ENCODE data around the gene C1QTNF6. TPM values are rescaled to one million over a fixed set of nuclear protein-coding genes. Genes with fewer than 3 reads are reported as not detected.

Gene C1QTNF6
- total and polyA plus RNA-seq, 2 of the 8 experiments (the other 6 are each of a cell fraction or from before 2014, with no cell fraction given): 3.1 to 6.5 TPM

- TF ChIP-seq MAFK (IDR thresholded peaks at IDR 0.05; ENCODE audit: low read depth, low read length): no peak
- no peak for TF ChIP-seq SP1 (IDR thresholded peaks at IDR 0.05; ENCODE audit: low read depth, low read length)
- no peak for TF ChIP-seq TAF1 (IDR thresholded peaks at IDR 0.05; ENCODE audit: low read depth, low read length)
Observed at GRCh38 chr22:37160027-37160426, 28.0 kb downstream of the C1QTNF6 start (continued).

Data from H1 (cell line).